BLaER1 (cell line): ENCODE data around the gene RBPMS2.
A peak's percentile ranks its signal among the peaks of the same experiment; 100 is the strongest.

ENCODE experiments used
- H3K27ac ChIP-seq: shearing (Covaris generic); formaldehyde crosslinking; 2 replicates; pipeline ENCODE4 v1.8.1; 2022
- H3K27me3 ChIP-seq: shearing (Covaris generic); formaldehyde crosslinking; 2 replicates; pipeline ENCODE4 v1.8.1; 2022
- H3K36me3 ChIP-seq: shearing (Covaris generic); formaldehyde crosslinking; 2 replicates; pipeline ENCODE4 v1.8.1; 2022
- H3K4me1 ChIP-seq: shearing (Covaris generic); formaldehyde crosslinking; 2 replicates; pipeline ENCODE4 v1.8.1; 2022
- H3K4me2 ChIP-seq: shearing (Covaris generic); formaldehyde crosslinking; 2 replicates; pipeline ENCODE4 v1.8.1; 2022
- H3K4me3 ChIP-seq: shearing (Covaris generic); formaldehyde crosslinking; 2 replicates; pipeline ENCODE4 v1.8.1; 2022
- H3K9ac ChIP-seq: shearing (Covaris generic); formaldehyde crosslinking; 2 replicates; pipeline ENCODE4 v1.8.1; 2022
- H3K9me3 ChIP-seq: shearing (Covaris generic); formaldehyde crosslinking; 2 replicates; pipeline ENCODE4 v1.8.1; 2022
- H4K20me1 ChIP-seq: shearing (Covaris generic); formaldehyde crosslinking; 2 replicates; pipeline ENCODE4 v1.8.1; 2022
- Cebpa-rat ChIP-seq: shearing (Covaris generic); IDR thresholded peaks from 2 replicates; pipeline ENCODE4 v1.8.1; 2022

RBPMS2 gene

DNA sequence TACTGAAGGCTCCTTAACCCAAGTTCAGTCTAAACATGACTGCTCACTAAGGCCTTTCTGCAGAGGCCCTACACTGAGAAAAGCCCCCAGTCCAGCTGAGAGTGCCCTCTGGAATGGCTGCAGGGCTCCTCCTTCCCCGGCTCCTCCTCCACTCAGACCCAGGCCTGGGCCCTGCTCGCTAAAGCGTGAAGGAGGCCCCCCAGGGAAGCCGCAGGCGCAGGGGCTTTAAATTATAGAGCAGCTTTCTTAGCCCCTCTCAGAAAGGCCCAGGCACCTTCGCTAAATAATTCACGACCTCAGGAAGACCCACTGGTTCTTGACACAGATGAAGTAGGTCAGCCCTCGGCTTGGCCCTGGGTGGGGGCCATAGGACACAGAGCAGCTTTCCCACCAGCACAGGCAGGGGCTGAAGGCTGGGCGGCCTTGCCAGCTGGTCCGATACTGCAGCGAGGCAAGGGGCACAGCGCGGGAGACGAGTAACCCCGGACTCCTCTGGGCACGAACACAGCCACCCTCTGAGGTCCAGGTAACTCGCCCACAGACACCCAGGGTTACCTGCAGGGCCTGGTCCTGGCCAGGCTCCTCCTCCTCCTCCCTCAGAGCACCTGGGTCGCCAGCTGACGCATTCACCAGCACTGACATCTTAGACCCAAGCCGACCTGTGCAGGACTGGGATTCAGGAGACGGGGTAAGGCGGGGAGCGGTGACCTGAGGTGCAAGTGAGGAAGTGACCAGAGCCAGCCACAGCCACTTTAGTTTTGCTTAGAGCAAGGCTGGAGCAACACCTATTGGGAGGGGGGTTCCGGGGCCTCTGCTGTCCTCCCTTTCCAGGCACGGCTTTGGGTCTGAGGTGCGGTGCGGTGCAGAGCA is 36.9 kb downstream of the RBPMS2 start:
- H3K9ac ChIP-seq: peak overlapping the region; percentile 32; the same call in 1 of the 2 replicates
- H3K27me3 ChIP-seq: no peaks in the 10 kb centered on the region
- peak overlapping the region; percentile 88 for H3K4me2 ChIP-seq
- no peak overlapping the region for H3K4me3 ChIP-seq
- H3K9me3 ChIP-seq: no peaks in the 10 kb centered on the region
- no peaks in the 10 kb centered on the region for H3K36me3 ChIP-seq
- no peaks in the 10 kb centered on the region for H4K20me1 ChIP-seq
- H3K27ac ChIP-seq: peak overlapping the region; percentile 50; the same call in 1 of the 2 replicates
- TF ChIP-seq Cebpa-rat: no peak
- peaks cover 60% of the 10 kb centered on the region for H3K4me1 ChIP-seq

DNA sequence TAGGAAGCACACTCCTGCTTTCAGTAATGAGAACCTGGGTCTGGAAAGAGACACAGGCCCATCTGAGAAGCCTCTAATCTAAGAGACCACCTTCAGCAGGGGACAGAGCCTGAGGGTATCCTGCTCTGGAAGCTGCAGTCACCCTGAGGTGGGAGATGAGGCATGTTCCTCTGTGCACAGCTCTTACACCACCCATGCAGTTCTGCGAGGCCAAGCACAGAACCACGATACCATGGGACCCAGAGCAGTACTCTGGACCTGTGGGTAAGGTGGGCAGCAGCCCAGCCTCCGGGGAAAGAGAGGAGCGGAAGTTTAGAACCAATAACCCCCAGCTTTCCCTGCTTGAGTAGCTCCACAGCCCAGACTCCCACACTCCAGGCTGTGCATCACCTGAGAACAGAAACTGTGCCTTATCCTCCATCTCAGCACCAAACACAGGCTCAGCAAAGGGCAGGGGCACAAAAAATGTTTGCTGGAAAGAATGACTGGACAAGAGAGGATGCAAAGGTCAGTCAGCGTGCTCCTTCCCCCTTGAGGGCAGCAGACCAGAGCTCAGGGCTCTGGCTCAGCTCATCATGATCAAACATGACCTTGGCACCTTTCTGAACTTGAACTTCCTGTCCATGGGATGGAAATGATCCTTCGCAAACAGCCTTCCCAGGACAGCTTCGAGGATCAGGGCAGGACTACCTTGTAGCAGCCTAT is 43.1 kb downstream of the RBPMS2 start:
- Histone ChIP-seq H3K36me3 (no peaks in the 10 kb centered on the region), H3K27ac (no peak overlapping the region), H3K4me2 (peak overlapping the region; percentile 36), H3K4me3 (no peak overlapping the region), H3K27me3 (no peaks in the 10 kb centered on the region), H3K9me3 (no peaks in the 10 kb centered on the region), H3K9ac (0 out of 2 replicates have a peak overlapping the region, but pooled peaks have one; percentile 10), H3K4me1 (peaks cover 18% of the 10 kb centered on the region), H4K20me1 (no peaks in the 10 kb centered on the region)
- no peak for TF ChIP-seq Cebpa-rat

DNA sequence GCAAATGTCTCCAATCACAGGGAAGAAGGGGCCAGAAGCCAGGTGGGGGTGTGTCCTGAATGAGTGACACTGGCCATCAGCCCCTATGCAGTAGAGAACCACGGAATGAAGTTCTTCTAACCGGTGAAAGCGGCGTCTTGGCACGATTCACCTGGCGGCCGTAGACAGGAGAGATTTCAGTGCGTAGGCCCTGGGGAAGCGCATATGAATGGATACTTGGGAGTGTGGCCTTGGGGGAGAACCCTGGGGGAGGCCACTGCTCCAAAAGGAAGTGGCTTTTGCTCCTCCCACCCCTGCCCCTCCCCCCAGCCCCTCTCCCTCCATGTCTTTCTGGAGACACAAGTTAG is 43.6 kb downstream of the RBPMS2 start:
- no peaks in the 10 kb centered on the region for H3K27me3 ChIP-seq
- peak overlapping the region; percentile 17; the same call in 1 of the 2 replicates for H3K4me2 ChIP-seq
- no peak overlapping the region for H3K4me3 ChIP-seq
- TF ChIP-seq Cebpa-rat: no peak
- H3K4me1 ChIP-seq: peaks cover 18% of the 10 kb centered on the region
- no peaks in the 10 kb centered on the region for H3K36me3 ChIP-seq
- H4K20me1 ChIP-seq: no peaks in the 10 kb centered on the region
- no peak overlapping the region for H3K27ac ChIP-seq
- H3K9ac ChIP-seq: no peak overlapping the region
- no peaks in the 10 kb centered on the region for H3K9me3 ChIP-seq

DNA sequence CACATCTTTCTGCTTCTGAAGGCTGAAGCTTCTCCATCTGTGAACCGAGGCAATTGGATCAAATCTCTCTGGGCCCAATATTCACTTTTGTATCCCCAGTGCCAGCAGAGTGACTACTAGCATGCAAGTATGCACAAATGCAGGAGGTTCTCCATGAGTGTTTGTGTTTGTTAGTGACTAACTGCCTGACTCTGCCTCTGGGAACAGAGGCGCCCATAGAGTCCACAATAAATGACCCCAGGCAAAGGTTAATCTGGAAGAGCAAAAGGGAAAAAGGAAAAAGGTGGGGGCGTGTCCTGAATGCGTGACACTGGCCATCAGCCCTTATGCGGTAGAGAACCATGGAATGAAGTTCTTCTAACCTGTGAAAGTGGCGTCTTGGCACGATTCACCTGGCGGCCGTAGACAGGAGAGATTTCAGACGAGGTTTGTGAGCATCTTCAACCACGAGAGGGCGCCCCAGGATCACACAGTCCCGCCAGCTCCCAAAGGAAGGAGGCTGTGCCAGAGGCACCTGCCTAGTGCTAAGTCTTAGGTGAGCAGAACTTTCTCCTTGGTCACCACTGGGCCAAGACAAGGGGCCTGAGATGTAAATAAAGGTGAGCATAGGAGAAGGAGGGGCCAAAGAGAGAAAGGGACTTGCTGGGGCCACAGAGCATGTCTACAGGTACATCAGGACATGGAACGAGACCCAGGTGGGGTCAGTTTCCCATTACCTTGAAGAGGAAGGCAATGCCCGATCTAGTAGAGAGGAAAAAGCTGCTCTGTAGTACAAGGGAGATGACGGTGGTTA is 44.2 kb downstream of the RBPMS2 start:
- Histone ChIP-seq H3K36me3 (no peaks in the 10 kb centered on the region), H3K9me3 (no peaks in the 10 kb centered on the region), H3K27me3 (no peaks in the 10 kb centered on the region), H3K4me1 (peaks cover 18% of the 10 kb centered on the region), H3K4me2 (peak overlapping the region; percentile 17; the same call in 1 of the 2 replicates), H3K4me3 (no peak overlapping the region), H4K20me1 (no peaks in the 10 kb centered on the region), H3K9ac (no peak overlapping the region), H3K27ac (no peak overlapping the region)
- no peak for TF ChIP-seq Cebpa-rat

DNA sequence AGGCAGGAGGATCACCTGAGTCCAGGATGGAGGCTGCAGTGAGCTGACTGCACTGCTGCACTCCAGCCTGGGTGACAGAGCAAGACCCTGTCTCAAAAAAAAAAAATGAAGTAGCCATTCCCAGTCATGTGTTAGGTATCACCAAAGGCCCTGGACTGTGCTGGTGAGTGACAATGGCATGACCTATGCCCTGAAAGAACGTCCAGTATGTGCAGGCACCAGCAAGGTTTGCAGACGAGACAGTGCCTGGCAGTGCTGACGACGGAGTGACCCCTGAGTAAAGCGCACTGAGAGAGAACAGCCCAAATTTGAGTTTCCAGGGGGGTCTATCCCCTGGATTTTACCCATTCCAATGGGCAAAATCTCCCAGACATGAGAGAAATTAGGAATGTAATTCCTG is 45.2 kb downstream of the RBPMS2 start:
- TF ChIP-seq Cebpa-rat: no peak
- Histone ChIP-seq H3K4me2 (no peak overlapping the region), H4K20me1 (no peaks in the 10 kb centered on the region), H3K4me3 (no peak overlapping the region), H3K9ac (no peak overlapping the region), H3K27me3 (no peaks in the 10 kb centered on the region), H3K27ac (no peak overlapping the region), H3K4me1 (peaks cover 18% of the 10 kb centered on the region), H3K36me3 (no peaks in the 10 kb centered on the region), H3K9me3 (no peaks in the 10 kb centered on the region)

DNA sequence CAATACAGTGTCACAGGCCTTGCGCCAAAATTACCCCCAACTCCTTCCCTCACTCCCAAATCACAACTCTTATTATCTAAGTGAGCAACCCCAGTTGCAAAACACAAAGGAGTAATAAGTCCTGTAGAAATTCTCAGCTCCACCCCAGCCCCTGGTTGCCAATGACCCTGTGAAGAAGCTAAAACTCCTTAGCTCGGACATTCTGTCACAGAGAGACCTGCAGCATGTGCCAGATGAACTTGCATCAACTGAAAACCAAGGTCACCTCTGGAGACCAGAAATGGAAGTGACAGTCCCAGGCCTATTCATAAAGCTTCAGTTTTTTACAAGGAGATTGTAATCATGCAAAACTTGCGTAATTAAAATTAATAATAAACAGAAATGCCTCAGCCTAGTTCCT is 55.2 kb downstream of the RBPMS2 start:
- no peak overlapping the region for H3K4me3 ChIP-seq
- TF ChIP-seq Cebpa-rat: no peak
- no peaks in the 10 kb centered on the region for H3K36me3 ChIP-seq
- no peaks in the 10 kb centered on the region for H3K4me1 ChIP-seq
- no peak overlapping the region for H3K9ac ChIP-seq
- no peaks in the 10 kb centered on the region for H3K27me3 ChIP-seq
- no peaks in the 10 kb centered on the region for H4K20me1 ChIP-seq
- H3K4me2 ChIP-seq: no peak overlapping the region
- no peaks in the 10 kb centered on the region for H3K9me3 ChIP-seq
- no peak overlapping the region for H3K27ac ChIP-seq

- Histone ChIP-seq H3K9me3 (no peaks in the 10 kb centered on the region), H3K36me3 (no peaks in the 10 kb centered on the region), H3K4me1 (no peaks in the 10 kb centered on the region), H3K4me2 (no peak overlapping the region), H3K9ac (no peak overlapping the region), H3K4me3 (no peak overlapping the region), H4K20me1 (no peaks in the 10 kb centered on the region), H3K27ac (no peak overlapping the region), H3K27me3 (no peaks in the 10 kb centered on the region)
- no peak for TF ChIP-seq Cebpa-rat
These were observed 57.5 kb downstream of the RBPMS2 start for GRCh38 chr15:64717735-64718495.

DNA sequence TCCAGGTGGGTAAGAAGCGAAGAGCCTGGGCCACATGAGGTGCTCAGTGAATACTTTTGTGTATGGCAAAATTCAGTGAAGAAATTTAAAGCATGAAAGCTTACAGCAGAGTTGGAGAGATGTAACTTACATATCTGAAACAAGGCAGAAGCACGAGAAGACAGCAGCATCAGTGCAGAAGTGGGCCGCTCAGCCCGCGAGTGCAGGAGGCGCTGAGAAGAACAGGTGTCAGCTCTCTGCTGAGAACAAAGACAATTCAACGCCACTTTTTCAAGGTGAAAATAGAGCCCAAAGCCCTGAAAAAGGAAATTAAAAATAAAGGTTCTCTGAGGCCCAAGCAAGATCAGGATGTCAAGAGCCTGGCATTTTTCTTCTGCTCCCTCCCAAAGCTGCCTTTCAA is 58.3 kb downstream of the RBPMS2 start:
- Histone ChIP-seq H3K9me3 (no peaks in the 10 kb centered on the region), H3K27ac (no peak overlapping the region), H3K9ac (no peak overlapping the region), H3K36me3 (no peaks in the 10 kb centered on the region), H4K20me1 (no peaks in the 10 kb centered on the region), H3K4me3 (no peak overlapping the region), H3K4me1 (no peaks in the 10 kb centered on the region), H3K4me2 (no peak overlapping the region), H3K27me3 (no peaks in the 10 kb centered on the region)
- no peak for TF ChIP-seq Cebpa-rat

DNA sequence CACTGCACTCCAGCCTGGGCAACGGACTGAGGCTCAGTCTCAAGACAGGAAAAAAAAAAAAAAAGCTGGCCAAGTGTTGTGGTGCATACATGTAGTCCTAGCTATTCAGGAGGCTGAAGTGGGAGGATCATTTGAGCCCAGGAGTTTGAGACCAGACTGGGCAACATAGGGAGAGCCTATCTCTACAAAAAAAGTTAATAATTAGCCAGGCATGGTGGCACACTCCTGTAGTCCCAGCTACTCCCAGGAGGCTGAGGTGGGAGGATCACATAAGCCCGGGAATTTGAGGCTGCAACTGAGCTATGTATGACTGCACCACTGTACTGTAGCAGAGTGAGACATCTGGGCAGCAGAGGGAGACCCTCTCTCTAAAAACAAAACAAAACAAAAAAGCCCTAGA is 58.9 kb downstream of the RBPMS2 start:
- Histone ChIP-seq H3K27ac (no peak overlapping the region), H3K27me3 (no peaks in the 10 kb centered on the region), H3K4me2 (no peak overlapping the region), H3K9me3 (no peaks in the 10 kb centered on the region), H3K9ac (no peak overlapping the region), H3K4me1 (no peaks in the 10 kb centered on the region), H4K20me1 (no peaks in the 10 kb centered on the region), H3K36me3 (no peaks in the 10 kb centered on the region), H3K4me3 (no peak overlapping the region)
- TF ChIP-seq Cebpa-rat: no peak
